WTC11 (cell line): ENCODE data around the gene DOCK7. TPM values are rescaled to one million over a fixed set of nuclear protein-coding genes. Genes with fewer than 3 reads are reported as not detected.

Source experiments
- ATAC-seq: fragments of 200-7000 bp; cut with Tn5 transposase; 2 replicates; pipeline ENCODE4 v1.10.0; 2021; ENCODE audit warnings: mild to moderate bottlenecking, moderate library complexity
- Bru-seq: library from RNA; stranded (reverse); fragments of 400-500 nt; gene quantifications from one replicate; lab custom pipeline; 2021; lab: Mats Ljungman, UMichigan
- CTCF ChIA-PET: fragments of 300-600 bp; sonication (Branson Sonifier 250); formaldehyde crosslinking; loops from one replicate; lab custom pipeline; 2021; ENCODE audit warnings: antibody characterized with exemption; lab: Charles Lee
- POLR2A ChIA-PET: fragments of 350-600 bp; sonication (Branson Sonifier 250); formaldehyde crosslinking; loops from one replicate; lab custom pipeline; 2021; ENCODE audit warnings: antibody characterized with exemption; lab: Charles Lee
- DNase-seq: peaks from one replicate; pipeline ENCODE4 v3.0.0; 2021; ENCODE audit warnings: low spot score
- H3K27ac Mint-ChIP-seq: 2 replicates; pipeline ENCODE4 v1.8.0; 2021; ENCODE audit warnings: mixed read lengths
- H3K27me3 Mint-ChIP-seq: 2 replicates; pipeline ENCODE4 v1.8.0; 2021; ENCODE audit warnings: low read depth, mild to moderate bottlenecking, moderate library complexity, mixed read lengths
- H3K36me3 Mint-ChIP-seq: 2 replicates; pipeline ENCODE4 v1.8.0; 2021; ENCODE audit warnings: mixed read lengths
- H3K4me1 Mint-ChIP-seq: 2 replicates; pipeline ENCODE4 v1.8.0; 2022; ENCODE audit warnings: mixed read lengths
- H3K4me3 Mint-ChIP-seq: 2 replicates; pipeline ENCODE4 v1.8.0; 2021; ENCODE audit warnings: mild to moderate bottlenecking, moderate library complexity, mixed read lengths
- H3K9me3 Mint-ChIP-seq: 2 replicates; pipeline ENCODE4 v1.8.0; 2021; ENCODE audit warnings: mixed read lengths
- CDX4 ChIP-seq: fragments of 250-450 bp; sonication (Bioruptor Pico); IDR thresholded peaks from 2 replicates; pipeline ENCODE4 v1.9.0; 2021; ENCODE audit warnings: moderate library complexity, mild to moderate bottlenecking, inconsistent platforms, borderline replicate concordance
- E2F4 ChIP-seq: sonication (generic); formaldehyde crosslinking; IDR thresholded peaks from 2 replicates; pipeline ENCODE4 v1.8.1; 2022; ENCODE audit warnings: low read depth, mild to moderate bottlenecking, moderate library complexity, missing genetic modification reagents, borderline replicate concordance
- EMX1 ChIP-seq: fragments of 250-450 bp; sonication (Bioruptor Pico); IDR thresholded peaks from 2 replicates; pipeline ENCODE4 v1.8.0; 2021; ENCODE audit warnings: mild to moderate bottlenecking
- ESRRA ChIP-seq: sonication (generic); formaldehyde crosslinking; IDR thresholded peaks from 2 replicates; pipeline ENCODE4 v1.8.1; 2022; ENCODE audit warnings: mild to moderate bottlenecking, missing genetic modification reagents, borderline replicate concordance
- FOXK1 ChIP-seq: sonication (generic); formaldehyde crosslinking; IDR thresholded peaks from 2 replicates; pipeline ENCODE4 v1.8.0; 2022; ENCODE audit warnings: mild to moderate bottlenecking, moderate library complexity, missing genetic modification reagents
- NFATC4 ChIP-seq: fragments of 250-450 bp; sonication (Bioruptor Pico); IDR thresholded peaks from 2 replicates; pipeline ENCODE4 v1.9.0; 2021; ENCODE audit warnings: mild to moderate bottlenecking
- SMAD3 ChIP-seq: sonication (generic); formaldehyde crosslinking; IDR thresholded peaks from 2 replicates; pipeline ENCODE4 v1.8.0; 2022; ENCODE audit warnings: missing genetic modification reagents, mild to moderate bottlenecking, borderline replicate concordance
- SMAD4 ChIP-seq: sonication (generic); formaldehyde crosslinking; IDR thresholded peaks from 2 replicates; pipeline ENCODE4 v1.8.0; 2022; ENCODE audit warnings: mild to moderate bottlenecking, missing genetic modification reagents
- ZNF121 ChIP-seq: sonication (generic); formaldehyde crosslinking; IDR thresholded peaks from 2 replicates; pipeline ENCODE4 v1.8.0; 2023; ENCODE audit warnings: missing genetic modification reagents
- ZNF281 ChIP-seq: sonication (generic); formaldehyde crosslinking; IDR thresholded peaks from 2 replicates; pipeline ENCODE4 v1.8.0; 2023; ENCODE audit warnings: mild to moderate bottlenecking, missing genetic modification reagents
- long read RNA-seq, 3 experiments: library from RNA in 1 of 3; library from capped mRNA in 1 of 3; library from polyadenylated mRNA in 1 of 3; unstranded in 2 of 3; stranded (forward) in 1 of 3; transcript quantifications; one replicate each; pipeline ENCODE4 v2.0.0, GENCODE V29; 2021
- total RNA-seq: library from RNA; stranded (reverse); gene quantifications from 3 replicates; pipeline ENCODE4 v1.2.3, GENCODE V29; 2021
- TF ChIP-seq, protein P1 (sequence below): sonication (generic); formaldehyde crosslinking; IDR thresholded peaks from 2 replicates; pipeline ENCODE4 v1.8.1; 2022; ENCODE audit warnings: missing genetic modification reagents, borderline replicate concordance
- TF ChIP-seq, protein P2 (sequence below): sonication (generic); formaldehyde crosslinking; conservative IDR thresholded peaks from 2 replicates; pipeline ENCODE4 v1.8.1; 2023; ENCODE audit warnings: mild to moderate bottlenecking, low read depth, missing genetic modification reagents, moderate library complexity
- TF ChIP-seq, protein P3 (sequence below): sonication (generic); formaldehyde crosslinking; IDR thresholded peaks from 2 replicates; pipeline ENCODE4 v1.8.1; 2022; ENCODE audit warnings: mild to moderate bottlenecking, moderate library complexity, missing genetic modification reagents
- TF ChIP-seq, protein P4 (sequence below): fragments of 250-450 bp; sonication (Bioruptor Pico); IDR thresholded peaks from 2 replicates; pipeline ENCODE4 v1.8.0; 2021; ENCODE audit warnings: mild to moderate bottlenecking

Gene DOCK7, protein sequence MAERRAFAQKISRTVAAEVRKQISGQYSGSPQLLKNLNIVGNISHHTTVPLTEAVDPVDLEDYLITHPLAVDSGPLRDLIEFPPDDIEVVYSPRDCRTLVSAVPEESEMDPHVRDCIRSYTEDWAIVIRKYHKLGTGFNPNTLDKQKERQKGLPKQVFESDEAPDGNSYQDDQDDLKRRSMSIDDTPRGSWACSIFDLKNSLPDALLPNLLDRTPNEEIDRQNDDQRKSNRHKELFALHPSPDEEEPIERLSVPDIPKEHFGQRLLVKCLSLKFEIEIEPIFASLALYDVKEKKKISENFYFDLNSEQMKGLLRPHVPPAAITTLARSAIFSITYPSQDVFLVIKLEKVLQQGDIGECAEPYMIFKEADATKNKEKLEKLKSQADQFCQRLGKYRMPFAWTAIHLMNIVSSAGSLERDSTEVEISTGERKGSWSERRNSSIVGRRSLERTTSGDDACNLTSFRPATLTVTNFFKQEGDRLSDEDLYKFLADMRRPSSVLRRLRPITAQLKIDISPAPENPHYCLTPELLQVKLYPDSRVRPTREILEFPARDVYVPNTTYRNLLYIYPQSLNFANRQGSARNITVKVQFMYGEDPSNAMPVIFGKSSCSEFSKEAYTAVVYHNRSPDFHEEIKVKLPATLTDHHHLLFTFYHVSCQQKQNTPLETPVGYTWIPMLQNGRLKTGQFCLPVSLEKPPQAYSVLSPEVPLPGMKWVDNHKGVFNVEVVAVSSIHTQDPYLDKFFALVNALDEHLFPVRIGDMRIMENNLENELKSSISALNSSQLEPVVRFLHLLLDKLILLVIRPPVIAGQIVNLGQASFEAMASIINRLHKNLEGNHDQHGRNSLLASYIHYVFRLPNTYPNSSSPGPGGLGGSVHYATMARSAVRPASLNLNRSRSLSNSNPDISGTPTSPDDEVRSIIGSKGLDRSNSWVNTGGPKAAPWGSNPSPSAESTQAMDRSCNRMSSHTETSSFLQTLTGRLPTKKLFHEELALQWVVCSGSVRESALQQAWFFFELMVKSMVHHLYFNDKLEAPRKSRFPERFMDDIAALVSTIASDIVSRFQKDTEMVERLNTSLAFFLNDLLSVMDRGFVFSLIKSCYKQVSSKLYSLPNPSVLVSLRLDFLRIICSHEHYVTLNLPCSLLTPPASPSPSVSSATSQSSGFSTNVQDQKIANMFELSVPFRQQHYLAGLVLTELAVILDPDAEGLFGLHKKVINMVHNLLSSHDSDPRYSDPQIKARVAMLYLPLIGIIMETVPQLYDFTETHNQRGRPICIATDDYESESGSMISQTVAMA (N-terminal part only)
- total RNA-seq, result 34.2 to 34.7 TPM (median 34.7 TPM) in 3 replicates
- percentile 67 among the genes with signal in this experiment for Bru-seq, nascent RNA
- long read RNA-seq, experiment 1, full-length matches to known transcripts, result 44 of 83 reads
- long read RNA-seq, experiment 1, partial matches to known transcripts, result 19 of 83 reads
- long read RNA-seq, experiment 1, other reads (novel, unspliced or antisense), result 20 of 83 reads
- long read RNA-seq, experiment 2, full-length matches to known transcripts, result 7 of 28 reads
- long read RNA-seq, experiment 2, partial matches to known transcripts, result 9 of 28 reads
- long read RNA-seq, experiment 2, other reads (novel, unspliced or antisense), result 12 of 28 reads
- long read RNA-seq, experiment 3, partial matches to known transcripts, result 0 of 1 reads
- long read RNA-seq, experiment 3, other reads (novel, unspliced or antisense), result 1 of 1 reads

GRCh38 chr1:62687903-62688686, at the start of gene DOCK7:
DOCK7 (minus strand) TSS chr1:62688386; CDS start chr1:62688264, 122 bp downstream.
- Mint-ChIP-seq H3K27me3 (no peaks in the 10 kb centered on the region), H3K4me1 (peaks cover 30% of the 10 kb centered on the region), H3K9me3 (no peaks in the 10 kb centered on the region), H3K27ac (peak within 1 kb of the TSS; percentile 99), H3K36me3 (no peaks in the 10 kb centered on the region; the same call in 1 of the 2 replicates), H3K4me3 (peak within 1 kb of the TSS; percentile 97)
- peak; percentile 86 for ATAC-seq
- POLR2A ChIA-PET, result interaction anchor here (0.6 kb wide), 1 partner anchor 120 kb away, joined by 3 read pairs; no protein-coding TSS in a partner anchor
- CTCF ChIA-PET, result interaction anchor here (1.0 to 1.2 kb wide), 3 partner anchors 158 to 252 kb away, joined by 3 read pairs; no protein-coding TSS in a partner anchor
- DNase-seq, result peak; percentile 90
- TF ChIP-seq ZNF121 (CRISPR knock-in tag) (no peak), ESRRA (CRISPR knock-in tag) (no peak), FOXK1 (CRISPR knock-in tag) (peak; percentile 80), NFATC4 (CRISPR knock-in tag) (no peak), ZNF281 (CRISPR knock-in tag) (peak; percentile 46; the same call in 1 of the 2 replicates), SMAD3 (no peak; the same call in 1 of the 2 replicates), E2F4 (no peak; the same call in 1 of the 2 replicates), SMAD4 (CRISPR knock-in tag) (no peak), EMX1 (CRISPR knock-in tag) (no peak), CDX4 (CRISPR knock-in tag) (no peak)
- TF ChIP-seq, protein P1, sequence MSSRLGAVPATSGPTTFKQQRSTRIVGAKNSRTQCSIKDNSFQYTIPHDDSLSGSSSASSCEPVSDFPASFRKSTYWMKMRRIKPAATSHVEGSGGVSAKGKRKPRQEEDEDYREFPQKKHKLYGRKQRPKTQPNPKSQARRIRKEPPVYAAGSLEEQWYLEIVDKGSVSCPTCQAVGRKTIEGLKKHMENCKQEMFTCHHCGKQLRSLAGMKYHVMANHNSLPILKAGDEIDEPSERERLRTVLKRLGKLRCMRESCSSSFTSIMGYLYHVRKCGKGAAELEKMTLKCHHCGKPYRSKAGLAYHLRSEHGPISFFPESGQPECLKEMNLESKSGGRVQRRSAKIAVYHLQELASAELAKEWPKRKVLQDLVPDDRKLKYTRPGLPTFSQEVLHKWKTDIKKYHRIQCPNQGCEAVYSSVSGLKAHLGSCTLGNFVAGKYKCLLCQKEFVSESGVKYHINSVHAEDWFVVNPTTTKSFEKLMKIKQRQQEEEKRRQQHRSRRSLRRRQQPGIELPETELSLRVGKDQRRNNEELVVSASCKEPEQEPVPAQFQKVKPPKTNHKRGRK, result no peak
- TF ChIP-seq, protein P2, sequence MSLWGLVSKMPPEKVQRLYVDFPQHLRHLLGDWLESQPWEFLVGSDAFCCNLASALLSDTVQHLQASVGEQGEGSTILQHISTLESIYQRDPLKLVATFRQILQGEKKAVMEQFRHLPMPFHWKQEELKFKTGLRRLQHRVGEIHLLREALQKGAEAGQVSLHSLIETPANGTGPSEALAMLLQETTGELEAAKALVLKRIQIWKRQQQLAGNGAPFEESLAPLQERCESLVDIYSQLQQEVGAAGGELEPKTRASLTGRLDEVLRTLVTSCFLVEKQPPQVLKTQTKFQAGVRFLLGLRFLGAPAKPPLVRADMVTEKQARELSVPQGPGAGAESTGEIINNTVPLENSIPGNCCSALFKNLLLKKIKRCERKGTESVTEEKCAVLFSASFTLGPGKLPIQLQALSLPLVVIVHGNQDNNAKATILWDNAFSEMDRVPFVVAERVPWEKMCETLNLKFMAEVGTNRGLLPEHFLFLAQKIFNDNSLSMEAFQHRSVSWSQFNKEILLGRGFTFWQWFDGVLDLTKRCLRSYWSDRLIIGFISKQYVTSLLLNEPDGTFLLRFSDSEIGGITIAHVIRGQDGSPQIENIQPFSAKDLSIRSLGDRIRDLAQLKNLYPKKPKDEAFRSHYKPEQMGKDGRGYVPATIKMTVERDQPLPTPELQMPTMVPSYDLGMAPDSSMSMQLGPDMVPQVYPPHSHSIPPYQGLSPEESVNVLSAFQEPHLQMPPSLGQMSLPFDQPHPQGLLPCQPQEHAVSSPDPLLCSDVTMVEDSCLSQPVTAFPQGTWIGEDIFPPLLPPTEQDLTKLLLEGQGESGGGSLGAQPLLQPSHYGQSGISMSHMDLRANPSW (CRISPR knock-in tag), result no peak; the same call in 1 of the 2 replicates
- TF ChIP-seq, protein P3, sequence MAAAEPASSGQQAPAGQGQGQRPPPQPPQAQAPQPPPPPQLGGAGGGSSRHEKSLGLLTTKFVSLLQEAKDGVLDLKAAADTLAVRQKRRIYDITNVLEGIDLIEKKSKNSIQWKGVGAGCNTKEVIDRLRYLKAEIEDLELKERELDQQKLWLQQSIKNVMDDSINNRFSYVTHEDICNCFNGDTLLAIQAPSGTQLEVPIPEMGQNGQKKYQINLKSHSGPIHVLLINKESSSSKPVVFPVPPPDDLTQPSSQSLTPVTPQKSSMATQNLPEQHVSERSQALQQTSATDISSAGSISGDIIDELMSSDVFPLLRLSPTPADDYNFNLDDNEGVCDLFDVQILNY, result peak; percentile 89
- TF ChIP-seq, protein P4, sequence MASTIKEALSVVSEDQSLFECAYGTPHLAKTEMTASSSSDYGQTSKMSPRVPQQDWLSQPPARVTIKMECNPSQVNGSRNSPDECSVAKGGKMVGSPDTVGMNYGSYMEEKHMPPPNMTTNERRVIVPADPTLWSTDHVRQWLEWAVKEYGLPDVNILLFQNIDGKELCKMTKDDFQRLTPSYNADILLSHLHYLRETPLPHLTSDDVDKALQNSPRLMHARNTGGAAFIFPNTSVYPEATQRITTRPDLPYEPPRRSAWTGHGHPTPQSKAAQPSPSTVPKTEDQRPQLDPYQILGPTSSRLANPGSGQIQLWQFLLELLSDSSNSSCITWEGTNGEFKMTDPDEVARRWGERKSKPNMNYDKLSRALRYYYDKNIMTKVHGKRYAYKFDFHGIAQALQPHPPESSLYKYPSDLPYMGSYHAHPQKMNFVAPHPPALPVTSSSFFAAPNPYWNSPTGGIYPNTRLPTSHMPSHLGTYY (CRISPR knock-in tag), result no peak; the same call in 1 of the 2 replicates
